SKM-1 treated with dmso at 0.1 percent for 144 hours (cell line): ENCODE results near the gene RHNO1.

ENCODE experiments used
- DNase-seq: peaks from one replicate; lab custom pipeline; 2025; ENCODE audit not compliant: unreplicated experiment; lab: John Stamatoyannopoulos, UW

Gene RHNO1, protein sequence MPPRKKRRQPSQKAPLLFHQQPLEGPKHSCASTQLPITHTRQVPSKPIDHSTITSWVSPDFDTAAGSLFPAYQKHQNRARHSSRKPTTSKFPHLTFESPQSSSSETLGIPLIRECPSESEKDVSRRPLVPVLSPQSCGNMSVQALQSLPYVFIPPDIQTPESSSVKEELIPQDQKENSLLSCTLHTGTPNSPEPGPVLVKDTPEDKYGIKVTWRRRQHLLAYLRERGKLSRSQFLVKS

DNA sequence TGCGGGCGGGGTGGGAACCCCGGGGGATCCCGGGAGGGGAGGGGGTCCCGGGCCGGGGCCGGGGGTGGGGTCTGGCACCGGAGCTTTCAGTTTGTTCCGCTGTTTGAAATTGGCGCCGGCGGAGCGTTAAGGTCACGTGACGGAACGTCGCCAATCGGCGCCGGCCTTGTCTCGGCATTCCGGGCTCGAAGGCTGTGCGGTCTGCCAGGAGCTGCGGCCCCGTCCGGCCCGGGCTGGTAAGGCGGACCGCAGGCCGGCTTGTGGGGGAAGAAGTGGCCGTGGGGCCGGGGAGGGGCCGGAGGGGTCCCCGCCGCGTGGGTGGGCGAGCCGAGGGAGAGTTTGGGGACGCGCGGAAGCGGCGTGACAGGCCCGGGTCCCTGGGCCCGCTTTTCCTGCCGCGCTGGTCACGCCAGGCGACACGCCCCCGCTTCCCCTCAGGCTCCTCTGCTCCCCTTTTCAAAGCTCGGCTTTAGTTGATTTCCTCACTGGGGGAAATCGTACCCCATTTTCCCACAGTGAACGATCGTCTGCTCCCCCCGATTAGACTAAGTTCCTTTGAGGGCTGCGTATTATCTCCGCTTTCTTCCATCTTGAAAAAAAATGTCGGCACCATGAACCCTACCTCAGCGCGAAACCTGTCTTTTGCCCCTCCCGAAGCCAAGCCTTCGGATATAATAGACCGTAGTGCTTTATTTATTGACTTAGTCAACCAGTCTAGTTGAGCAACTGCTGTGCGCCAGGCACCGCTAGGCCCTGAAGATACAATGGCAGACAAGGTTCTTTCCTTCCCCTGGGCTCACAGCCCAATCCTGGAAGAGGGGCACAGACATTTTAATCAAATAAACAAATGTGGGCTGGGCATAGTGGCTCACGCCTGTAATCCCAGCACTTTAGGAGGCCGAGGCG, at the start of gene RHNO1, which contains the start of gene FOXM1:
Gene RHNO1, plus strand, starts transcription at position 177 of the 906 bp plus-strand sequence. CDS start 8,144 bp downstream, outside the sequence.
Gene FOXM1, minus strand, starts transcription at position 128 of the 906 bp plus-strand sequence. CDS start 2,696 bp downstream, outside the sequence.
- DNase-seq, result peak; percentile 40

DNA sequence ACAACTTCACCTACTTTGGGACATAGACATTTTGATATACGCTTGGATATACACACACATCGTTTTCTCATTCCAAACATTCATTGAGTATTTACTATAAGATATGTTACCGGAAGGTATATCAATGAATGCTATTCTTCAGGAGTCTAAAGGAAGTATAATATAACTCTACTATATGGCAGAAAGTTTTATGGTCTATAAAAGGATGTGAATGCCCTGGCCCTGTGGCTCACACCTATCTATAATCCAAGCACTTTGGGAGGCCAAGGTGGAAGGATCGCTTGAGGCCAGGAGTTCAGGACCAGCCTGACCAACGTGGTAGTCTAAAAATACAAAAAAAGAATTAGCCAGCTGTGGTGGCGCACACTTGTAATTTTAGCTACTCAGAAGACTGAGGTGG, 47.7 kb upstream of the RHNO1 start:
- no peak for DNase-seq

DNA sequence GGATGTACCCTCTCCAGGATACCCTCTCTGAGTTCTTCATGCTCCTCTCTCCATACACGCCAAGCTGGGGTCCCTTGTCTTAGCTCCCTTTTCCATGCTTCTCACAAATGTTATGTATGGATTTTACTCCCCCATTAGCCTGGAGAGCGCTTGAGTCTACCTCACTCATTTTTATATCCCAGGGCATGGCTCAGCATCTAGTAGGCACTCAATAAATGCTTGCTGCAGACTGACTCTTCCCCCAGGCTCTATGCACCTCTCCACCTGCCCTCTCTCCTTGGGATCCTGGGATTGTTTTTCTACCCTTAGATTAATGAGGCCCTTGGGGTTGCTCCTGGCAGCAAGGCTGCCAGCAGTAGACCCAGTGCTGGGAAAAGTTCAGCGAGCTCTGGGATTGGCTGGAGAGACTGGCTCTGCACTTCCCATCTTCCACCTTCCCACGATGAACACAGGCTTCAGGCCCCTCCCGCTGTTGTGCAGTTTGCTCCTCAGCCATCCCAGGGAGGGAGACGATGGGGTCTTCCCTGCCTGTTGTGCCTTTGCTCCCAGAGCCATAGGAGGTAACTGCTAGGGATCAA, 44.4 kb upstream of the RHNO1 start:
- no peak for DNase-seq

DNA sequence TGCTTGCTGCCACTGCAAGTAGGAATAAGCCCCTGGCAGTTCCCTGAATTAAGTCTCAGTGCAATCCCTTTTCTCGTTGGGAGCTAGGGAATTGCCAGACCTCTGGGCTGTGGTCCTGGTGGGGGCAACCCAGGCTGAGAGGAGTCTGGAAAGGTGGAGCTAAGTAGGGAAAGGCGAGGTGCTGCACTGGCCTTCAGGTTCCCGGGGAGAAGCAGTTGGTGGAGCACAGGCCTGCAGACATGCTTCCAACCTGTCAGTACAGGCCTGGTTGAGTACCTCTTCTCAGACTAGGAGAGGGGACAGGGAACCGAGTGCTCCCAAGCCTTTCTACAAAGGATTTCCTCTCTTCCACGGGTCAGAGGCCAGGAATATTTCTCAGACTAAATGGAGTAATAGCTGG, 43.7 kb upstream of the RHNO1 start:
- DNase-seq, result no peak

DNA sequence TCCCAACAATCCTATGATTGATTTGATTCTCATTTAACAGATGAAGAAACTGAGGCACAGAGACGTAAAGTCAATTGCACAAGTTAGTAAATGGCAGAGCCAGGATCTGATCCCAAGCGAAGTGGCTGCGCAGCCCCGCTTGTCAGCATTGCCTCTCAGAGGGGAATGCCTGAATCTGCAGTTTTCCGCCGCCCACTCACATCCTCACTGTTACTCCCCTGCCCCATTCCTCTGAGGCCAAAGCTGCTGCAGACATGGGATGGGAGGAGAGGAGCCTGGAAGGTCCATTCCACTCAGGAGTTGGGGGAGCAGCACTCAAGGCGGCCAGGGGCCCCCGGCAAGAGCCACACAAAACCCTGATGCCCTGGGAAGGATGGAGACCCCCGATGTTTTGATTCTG, 43.2 kb upstream of the RHNO1 start:
- DNase-seq, result no peak

DNA sequence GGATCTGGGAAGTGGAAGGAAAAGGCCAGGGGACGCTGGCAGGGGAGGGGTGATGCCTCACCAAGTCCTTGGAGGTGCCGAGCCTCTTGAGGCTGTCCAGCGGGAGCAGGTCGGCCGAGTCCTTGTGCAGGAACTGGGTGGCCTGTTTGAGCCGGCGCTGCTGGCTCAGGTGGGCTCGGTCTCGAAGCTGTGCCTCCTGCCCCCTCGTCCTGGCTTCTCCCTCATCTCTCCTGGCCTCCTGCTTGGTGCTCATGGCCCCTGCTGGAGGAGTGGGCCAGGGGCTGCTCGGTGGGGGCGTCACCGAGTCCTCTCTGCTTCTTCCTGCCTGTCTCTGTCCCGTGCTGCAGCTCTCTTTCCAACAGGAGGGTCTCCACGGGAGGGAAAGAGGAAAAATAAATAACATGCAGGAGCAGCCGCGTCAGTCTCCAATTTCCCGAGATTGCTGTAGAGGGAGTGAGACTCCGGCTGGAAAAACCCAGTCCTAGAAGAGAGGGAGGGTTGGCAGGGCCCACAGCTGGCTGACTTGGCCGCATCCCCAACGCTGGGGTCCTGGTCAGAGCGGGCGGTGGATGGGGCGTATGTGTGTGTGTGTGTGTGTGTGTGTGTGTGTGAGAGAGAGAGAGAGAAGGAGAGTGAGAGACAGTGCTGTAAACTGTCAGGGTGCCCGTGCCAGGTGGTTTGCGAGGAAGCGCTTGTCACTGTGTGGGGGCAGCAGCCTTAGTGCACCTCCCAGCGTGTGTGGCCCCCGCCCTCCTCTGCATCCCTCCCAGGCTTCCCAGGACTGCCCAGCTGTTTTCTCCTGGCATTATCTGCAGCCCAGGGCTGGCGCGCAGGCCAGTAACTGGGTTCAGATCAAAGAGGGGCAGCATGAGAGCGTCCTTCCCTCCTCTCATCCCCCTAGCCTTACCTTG, 42.2 kb upstream of the RHNO1 start, which contains the start of gene NRIP2:
Gene NRIP2, minus strand, starts transcription at position 455 of the 911 bp plus-strand sequence. Its CDS starts 52 bp downstream, at position 403.
- no peak for DNase-seq

DNA sequence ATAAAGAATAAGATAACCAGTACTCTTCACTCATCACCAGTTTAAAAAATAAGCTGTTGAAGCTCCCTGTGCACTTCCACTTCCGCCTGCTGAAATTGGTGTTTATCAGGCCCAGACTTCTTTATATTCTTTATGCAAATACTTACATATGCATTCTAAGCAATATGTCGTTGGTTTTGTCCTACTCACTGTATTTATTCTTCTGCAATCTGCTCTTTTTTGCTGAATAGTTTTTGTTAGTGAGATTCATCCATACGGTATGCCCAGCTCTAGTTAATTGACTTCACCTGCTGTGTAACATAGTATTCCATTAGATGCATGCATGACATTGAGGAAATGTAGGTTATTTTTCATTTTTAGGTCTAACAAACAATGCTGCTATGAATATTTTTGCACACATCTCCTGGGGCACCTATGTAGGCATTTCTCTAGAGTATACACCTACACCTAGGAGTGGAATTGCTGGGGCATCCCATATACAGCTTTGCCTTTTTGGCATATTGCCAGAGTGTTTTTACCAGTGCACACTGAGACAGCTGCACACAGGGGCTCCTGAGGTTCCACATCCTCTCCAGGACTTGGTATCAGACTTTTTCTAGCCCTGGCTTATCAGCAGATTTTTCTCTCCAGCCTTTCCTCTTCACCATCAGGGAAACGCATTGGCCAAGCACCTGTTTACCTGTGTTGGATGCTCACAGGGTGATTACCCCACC, 41.2 kb upstream of the RHNO1 start:
- no peak for DNase-seq

DNA sequence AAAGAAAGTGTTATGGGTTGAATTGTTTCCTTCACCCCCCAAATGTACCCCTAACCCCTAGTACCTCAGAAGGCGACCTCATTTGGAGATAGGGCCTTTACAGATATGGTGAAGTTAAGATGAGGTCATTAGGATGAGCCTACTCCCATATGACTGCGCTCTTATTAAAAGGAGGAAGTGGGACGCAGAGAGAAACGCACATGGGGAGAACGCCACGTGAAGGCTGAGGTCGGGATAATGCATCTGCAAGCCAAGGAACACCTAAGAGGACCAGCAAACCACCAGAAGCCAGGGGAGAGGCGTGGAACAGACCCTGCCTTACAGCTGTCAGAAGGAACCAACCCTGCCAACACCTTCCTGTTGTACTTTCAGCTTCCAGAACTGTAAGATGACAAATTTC, 40.4 kb upstream of the RHNO1 start:
- DNase-seq, result no peak

DNA sequence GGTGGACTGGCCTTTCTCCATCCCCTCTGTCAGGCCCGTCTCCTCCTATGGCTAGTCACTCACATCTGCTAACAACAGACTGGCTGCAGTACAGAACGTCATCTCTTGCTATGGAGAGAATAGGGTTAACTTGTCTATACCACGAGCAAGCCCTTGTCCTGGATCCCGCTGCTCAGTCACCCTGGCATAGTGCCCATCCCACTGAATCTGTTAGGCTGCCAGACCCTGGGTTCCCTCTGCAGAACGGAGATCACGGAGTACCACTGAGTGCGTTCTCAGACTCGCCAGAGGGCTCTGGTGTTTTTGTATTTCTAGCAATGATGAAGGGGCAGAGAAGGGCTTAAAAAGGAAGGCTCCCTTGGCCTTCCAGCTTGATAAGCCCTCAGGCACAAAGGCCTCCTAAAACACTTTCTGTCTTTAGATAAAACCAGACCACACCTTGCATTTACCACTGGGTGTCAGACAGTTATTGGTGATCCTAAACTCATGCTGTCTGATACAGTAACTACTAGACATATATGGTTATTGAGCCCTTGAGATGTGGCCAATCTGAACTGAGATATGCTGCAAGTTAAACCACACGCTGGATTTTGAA, 35.9 kb upstream of the RHNO1 start:
- no peak for DNase-seq

DNA sequence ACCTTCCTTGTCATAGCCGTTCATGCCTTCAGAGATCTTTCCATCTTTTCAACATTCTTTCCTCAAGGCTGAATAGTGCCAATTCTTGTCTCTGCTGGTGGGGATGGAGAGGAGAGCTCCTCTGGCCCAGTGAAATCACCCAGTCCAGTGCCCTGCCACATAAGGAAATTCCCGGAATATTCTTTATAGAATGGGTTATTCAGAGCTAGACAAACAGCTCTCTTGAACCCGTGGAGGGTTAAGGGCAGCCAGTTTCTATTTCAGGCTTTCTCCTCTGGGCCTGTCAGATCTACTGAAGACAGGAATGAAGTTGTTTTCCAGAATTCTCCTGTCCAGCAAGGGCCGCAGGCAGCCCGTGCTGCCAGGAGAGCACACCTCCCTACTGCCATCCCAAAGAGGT, 34.1 kb upstream of the RHNO1 start:
- DNase-seq, result no peak

DNA sequence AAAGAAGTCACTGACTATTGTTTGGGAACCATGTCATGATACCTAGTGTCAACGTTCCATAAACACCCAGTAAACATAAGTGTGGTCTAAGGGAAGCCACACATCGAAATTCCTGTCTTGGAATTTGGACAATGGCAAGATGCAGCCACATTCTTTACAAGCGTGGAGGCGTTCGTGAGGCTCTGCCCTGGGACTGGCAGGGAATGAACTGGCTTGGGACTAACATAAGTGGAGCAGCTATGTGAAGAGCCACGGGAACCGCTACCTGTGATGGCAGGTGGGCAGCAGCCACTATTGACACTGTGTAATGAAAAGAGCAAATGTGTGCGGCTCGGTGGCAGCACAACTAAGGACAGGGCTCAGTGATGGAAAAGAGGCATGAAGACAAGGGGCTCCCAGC, 32.2 kb upstream of the RHNO1 start:
- no peak for DNase-seq

DNA sequence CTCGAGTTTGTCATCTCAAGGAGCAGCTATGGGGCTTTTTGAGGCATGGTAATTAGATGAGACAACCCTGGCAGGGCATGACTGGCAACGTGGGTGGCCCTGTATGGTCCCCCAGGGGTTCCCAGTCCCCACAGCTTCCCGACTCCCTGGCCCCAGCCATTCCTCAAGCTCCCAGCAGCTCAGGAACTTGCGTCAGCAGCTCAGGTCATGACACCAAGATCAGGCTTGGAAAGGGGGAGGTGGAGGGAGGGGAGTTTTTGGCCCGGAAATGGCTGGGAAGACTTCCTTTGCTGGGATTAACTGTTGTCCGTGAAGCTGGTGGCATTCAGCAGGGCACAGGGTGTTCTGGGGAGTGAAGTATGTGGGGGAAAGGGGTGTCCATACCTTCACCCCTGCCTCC, 31.7 kb upstream of the RHNO1 start:
- no peak for DNase-seq

DNA sequence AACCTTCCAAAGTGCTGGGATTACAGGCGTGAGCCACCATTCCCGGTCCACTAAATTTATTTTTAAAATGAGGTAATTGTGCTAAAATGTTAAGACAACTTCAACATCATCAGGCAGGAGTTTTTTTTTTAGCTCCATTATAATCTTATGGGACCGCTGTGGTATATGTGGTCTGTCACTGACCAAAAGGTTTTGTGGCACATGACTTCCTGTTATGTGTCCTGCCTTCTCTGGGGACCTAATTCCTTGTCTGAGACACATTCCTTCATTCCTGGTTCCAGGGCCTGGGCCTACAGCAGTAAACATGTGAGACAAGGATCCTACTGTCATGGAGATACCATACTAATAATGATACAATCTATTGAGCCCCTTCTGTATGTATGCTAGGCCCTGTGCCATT, 25.1 kb upstream of the RHNO1 start:
- DNase-seq, result no peak

DNA sequence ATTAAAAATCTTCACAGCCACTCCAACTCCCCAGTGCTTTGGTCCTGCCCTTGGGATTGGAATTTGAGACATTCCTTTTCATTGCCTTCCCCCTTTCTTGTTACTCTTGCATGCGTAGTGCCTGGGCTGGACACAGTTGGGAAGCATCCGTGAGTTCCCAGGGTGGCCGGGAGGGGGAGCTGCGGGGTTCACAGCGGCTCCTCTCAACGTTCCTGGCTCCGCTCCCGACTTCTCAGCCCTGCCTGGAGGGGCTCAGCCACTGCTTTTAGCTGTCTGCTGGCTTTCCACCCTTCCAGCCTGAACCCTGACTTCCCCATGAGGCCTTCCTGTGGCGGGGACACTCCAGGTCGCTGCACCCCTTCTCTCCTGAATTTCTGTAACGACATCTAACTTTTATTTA, 23.4 kb upstream of the RHNO1 start:
- DNase-seq, result peak; percentile 30

DNA sequence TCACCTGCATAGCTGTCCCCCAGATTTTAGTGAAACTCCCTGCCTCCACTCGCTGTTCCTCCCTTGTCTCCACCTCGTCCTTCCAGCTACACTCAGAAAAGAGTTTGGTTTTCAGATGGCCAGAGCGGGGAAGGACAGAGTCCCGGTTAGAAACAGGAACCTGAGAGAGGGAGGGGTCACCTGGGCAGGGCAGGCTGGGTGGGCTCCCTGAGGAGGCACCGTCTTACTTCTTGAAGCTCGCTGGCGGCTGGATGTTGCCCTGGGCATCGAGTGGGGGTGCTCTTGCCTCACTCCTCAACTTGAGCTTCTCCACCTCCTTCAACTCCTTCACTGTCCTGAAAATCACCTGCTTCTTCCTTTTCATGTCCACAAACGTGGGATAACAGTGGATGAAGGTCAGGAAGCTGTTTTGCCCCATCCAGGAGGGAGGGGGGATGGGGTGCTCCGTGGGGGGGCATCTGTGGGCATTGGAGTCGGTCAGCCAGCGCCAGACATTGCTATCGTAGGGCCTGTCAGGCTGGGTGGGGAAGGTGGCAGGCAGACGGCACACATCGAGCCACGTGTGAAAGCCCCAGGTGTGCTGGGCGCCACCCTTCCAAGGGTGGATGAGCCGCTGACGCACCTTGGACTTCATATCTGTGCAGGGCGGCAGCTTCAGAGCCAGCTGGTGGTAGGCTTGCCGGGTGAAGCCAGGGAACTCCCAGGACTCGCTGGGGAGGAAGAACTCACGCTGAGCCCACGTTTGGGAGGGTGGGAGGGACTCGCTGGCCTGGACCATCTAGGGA, 22.2 kb upstream of the RHNO1 start:
- no peak for DNase-seq

DNA sequence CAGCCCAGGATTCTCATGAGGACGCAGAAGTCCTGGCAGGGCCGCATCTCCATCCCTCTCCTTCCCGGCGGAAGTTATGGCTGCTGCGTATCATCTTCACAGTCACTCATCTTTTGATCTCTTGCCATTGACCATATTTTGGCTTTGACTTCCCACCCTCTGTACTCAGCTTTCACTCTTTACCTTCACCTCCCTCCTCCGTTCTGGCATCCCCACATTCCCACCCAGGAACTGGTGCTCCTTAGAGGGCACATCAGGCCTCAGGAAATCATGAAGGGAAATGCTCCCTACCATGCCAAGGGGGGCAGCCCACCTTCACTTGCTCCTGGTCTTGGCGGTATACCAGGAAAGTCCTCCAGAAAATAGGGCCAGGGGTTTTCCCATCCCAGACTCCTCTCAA, 21.5 kb upstream of the RHNO1 start:
- no peak for DNase-seq

DNA sequence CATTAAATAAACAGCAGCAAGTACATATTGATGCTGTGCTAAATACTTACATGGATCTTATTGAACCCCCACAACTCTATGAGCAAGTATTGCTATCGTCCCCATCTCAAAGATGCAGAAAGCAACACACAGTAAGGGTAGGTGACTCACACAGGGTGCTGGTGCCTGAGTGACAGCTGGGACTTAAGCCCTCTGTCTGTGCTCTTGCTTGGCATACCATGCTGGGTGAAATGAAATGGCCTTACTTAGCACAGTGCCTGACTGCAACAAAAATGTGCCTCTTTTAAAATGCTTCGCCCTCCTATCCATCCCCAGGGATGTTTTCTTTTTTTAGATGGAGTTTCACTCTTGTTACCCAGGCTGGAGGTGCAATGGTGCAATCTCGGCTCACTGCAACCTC, 21.0 kb upstream of the RHNO1 start:
- no peak for DNase-seq

DNA sequence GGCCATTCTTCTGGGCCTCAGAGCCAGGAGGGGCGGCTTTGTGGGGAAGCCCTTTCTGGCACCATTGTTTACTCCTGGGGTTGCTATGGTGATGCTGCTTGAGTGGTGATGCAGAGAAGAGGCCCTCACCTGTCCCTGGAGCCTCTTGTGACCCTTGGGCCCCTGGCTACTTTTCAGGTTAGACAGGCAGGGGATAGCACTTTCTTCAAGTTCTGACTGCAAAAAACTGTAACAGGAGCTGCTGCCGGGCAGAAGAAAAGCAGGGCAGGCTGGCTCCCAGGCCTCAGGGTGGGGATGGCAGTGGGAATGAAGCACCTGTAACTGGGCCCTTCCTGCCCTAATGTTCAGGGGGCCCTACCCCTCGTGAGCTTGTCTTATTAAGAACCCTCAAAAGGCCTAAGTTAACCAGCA, 20.0 kb upstream of the RHNO1 start, which contains the start of gene TEX52:
Gene TEX52, minus strand, starts transcription at position 19 of the 411 bp plus-strand sequence. Its CDS starts 13 bp downstream, at position 6.
- no peak for DNase-seq

DNA sequence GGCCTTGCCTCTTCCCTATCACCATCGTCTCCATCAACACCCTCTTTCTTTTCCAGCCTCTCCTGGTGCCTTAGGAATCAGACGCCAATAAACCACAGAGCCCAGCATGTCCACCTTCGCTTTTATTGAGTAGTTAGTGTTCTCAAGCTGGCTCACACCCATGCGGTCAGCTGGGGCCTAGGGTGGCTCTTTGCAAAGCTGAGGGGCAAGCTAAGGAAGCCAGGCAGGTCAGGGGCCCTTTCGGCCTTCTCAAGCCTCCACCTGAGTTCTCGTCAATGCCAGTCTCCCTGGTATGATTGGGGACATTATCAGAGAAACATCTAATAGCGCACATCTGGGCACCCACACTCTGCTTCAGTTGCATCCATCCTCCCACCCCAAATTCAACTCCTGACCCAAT, 19.4 kb upstream of the RHNO1 start:
- DNase-seq, result no peak
